Common myeloid progenitor, CD34-positive (primary cell): Measurements from ENCODE around the gene B3GNT3.

Source experiments
- CTCF ChIA-PET: fragments of 350-600 bp; sonication (Branson Sonifier 250); formaldehyde crosslinking; loops from one replicate; lab custom pipeline; 2021; ENCODE audit warnings: antibody characterized with exemption; lab: Charles Lee
- POLR2A ChIA-PET: fragments of 350-600 bp; sonication (Branson Sonifier 250); formaldehyde crosslinking; loops from one replicate; lab custom pipeline; 2021; ENCODE audit warnings: antibody characterized with exemption; lab: Charles Lee
- DNase-seq, 3 donors: peaks; one replicate each; pipeline versions ENCODE4 v3.0.0 to v3.0.0-alpha.2; 2013
- H3K27ac ChIP-seq, 2 experiments: 1 replicate in 1 of 2; 2 replicates in 1 of 2; pipeline ENCODE4 v1.7.0; 2013; ENCODE audit warnings: inconsistent platforms in 2 of 2, low read length in 2 of 2, mild to moderate bottlenecking in 2 of 2, low read depth in 1 of 2, moderate library complexity in 1 of 2; ENCODE audit not compliant: severe bottlenecking in 2 of 2, insufficient read depth in 1 of 2, poor library complexity in 1 of 2
- H3K27me3 ChIP-seq, 5 experiments: replicated peaks in 2 of 5; 1 replicate in 3 of 5; 2 replicates in 2 of 5; pipeline versions ENCODE4 v1.6.1 to v1.7.0; 2013; ENCODE audit warnings: low read length in 4 of 5, mild to moderate bottlenecking in 2 of 5, moderate library complexity in 2 of 5, inconsistent platforms in 1 of 5; ENCODE audit not compliant: insufficient read depth in 5 of 5, control insufficient read depth in 4 of 5
- H3K36me3 ChIP-seq, 4 experiments: 1 replicate in 2 of 4; 2 replicates in 2 of 4; pipeline versions ENCODE4 v1.6.1 to v1.7.0; 2013; ENCODE audit warnings: low read length in 3 of 4, control low read depth in 1 of 4, mild to moderate bottlenecking in 1 of 4; ENCODE audit not compliant: control insufficient read depth in 4 of 4, insufficient read depth in 4 of 4
- H3K4me1 ChIP-seq, 4 experiments: 1 replicate in 3 of 4; 2 replicates in 1 of 4; pipeline versions ENCODE4 v1.6.1 to v1.7.1; 2013; ENCODE audit warnings: low read length in 3 of 4, mild to moderate bottlenecking in 3 of 4, control low read depth in 1 of 4, inconsistent platforms in 1 of 4, moderate library complexity in 1 of 4; ENCODE audit not compliant: control insufficient read depth in 4 of 4, insufficient read depth in 4 of 4; ENCODE audit errors: control extremely low read depth in 1 of 4
- H3K4me3 ChIP-seq, 7 experiments: 1 replicate in 4 of 7; 2 replicates in 3 of 7; pipeline versions ENCODE4 v1.5.1 to v1.7.0; 2013; ENCODE audit warnings: mild to moderate bottlenecking in 7 of 7, low read length in 6 of 7, moderate library complexity in 6 of 7, inconsistent platforms in 2 of 7, low read depth in 2 of 7, control low read depth in 1 of 7; ENCODE audit not compliant: insufficient read depth in 4 of 7, control insufficient read depth in 1 of 7; ENCODE audit errors: extremely low read depth in 1 of 7
- H3K9me3 ChIP-seq, 5 experiments: 1 replicate in 4 of 5; 2 replicates in 1 of 5; pipeline versions ENCODE4 v1.6.1 to v1.7.1; 2013; ENCODE audit warnings: low read length in 4 of 5, mild to moderate bottlenecking in 2 of 5, inconsistent platforms in 1 of 5, low read depth in 1 of 5, moderate library complexity in 1 of 5; ENCODE audit not compliant: control insufficient read depth in 4 of 5, insufficient read depth in 2 of 5; ENCODE audit errors: control extremely low read depth in 1 of 5
- WGBS: methylation state at CpG from one replicate; pipeline ENCODE4 v1.1.5; 2013; ENCODE audit not compliant: insufficient coverage; 5-methylcytosine and 5-hydroxymethylcytosine counted together

The B3GNT3 gene

GRCh38 chr19:17860331-17860992 lies 65.5 kb downstream of the B3GNT3 start:
- peak overlapping the region; percentile 90 to 100 (median 97) for H3K4me3 ChIP-seq
- peak overlapping the region; percentile 77 to 93 for H3K27ac ChIP-seq
- ChIA-PET CTCF (interaction anchor here (1.0 to 4.4 kb wide), 14 partner anchors 10 to 455 kb away, joined by 3 to 63 read pairs (median 4); partner anchors contain the start of genes BST2, CCDC124 and SLC5A5), POLR2A (interaction anchor here (1.0 to 1.8 kb wide), 5 partner anchors 10 to 72 kb away, joined by 3 to 21 read pairs (median 6); partner anchors contain the start of genes CCDC124, JAK3 and SLC5A5)
- peaks cover 8 to 45% (median 34%) of the 10 kb centered on the region in 4 experiments for H3K36me3 ChIP-seq
- no peaks in the 10 kb centered on the region for H3K9me3 ChIP-seq
- no peaks in the 10 kb centered on the region for H3K27me3 ChIP-seq
- no peak for DNase-seq
- 4% methylated on average over 15 of the region's 22 CpGs for WGBS
- H3K4me1 ChIP-seq, result peaks cover 9 to 25% (median 20%) of the 10 kb centered on the region in 4 experiments

- no CpG with 5 or more reads among the region's 7 CpGs for WGBS
- CTCF ChIA-PET, result interaction anchor here (0.7 to 4.4 kb wide), 7 partner anchors 10 to 136 kb away, joined by 3 to 63 read pairs (median 10); partner anchors contain the start of genes CCDC124 and SLC5A5
These were observed 66.0 kb downstream of the B3GNT3 start for GRCh38 chr19:17860993-17861360.

GRCh38 chr19:17861542-17862402 lies 66.8 kb downstream of the B3GNT3 start:
- ChIA-PET POLR2A (interaction anchor here (0.7 kb wide), 1 partner anchor 71 kb away, joined by 5 read pairs; the partner anchor contains the start of gene CCDC124), CTCF (interaction anchor here (0.7 to 4.4 kb wide), 6 partner anchors 10 to 135 kb away, joined by 3 to 63 read pairs (median 8); partner anchors contain the start of genes CCDC124 and SLC5A5)
- peak overlapping the region in 5 of 7 experiments; percentile 48 to 100 (median 96) for H3K4me3 ChIP-seq

More at GRCh38 chr19:17860993-17861360, 66.0 kb downstream of the B3GNT3 start:
- peaks cover 9 to 23% (median 19%) of the 10 kb centered on the region in 4 experiments for H3K4me1 ChIP-seq
- peaks cover 8 to 45% (median 36%) of the 10 kb centered on the region in 4 experiments for H3K36me3 ChIP-seq
- no peaks in the 10 kb centered on the region for H3K27me3 ChIP-seq
- peak overlapping the region; percentile 77 to 93 for H3K27ac ChIP-seq
- no peaks in the 10 kb centered on the region for H3K9me3 ChIP-seq
- DNase-seq, result no peak
- POLR2A ChIA-PET, result interaction anchor here (1.0 kb wide), 2 partner anchors 11 to 69 kb away, joined by 3 to 4 read pairs; partner anchors contain the start of gene SLC5A5
- H3K4me3 ChIP-seq, result peak overlapping the region; percentile 90 to 100 (median 97)

GRCh38 chr19:17862711-17863519 lies 68.0 kb downstream of the B3GNT3 start:
- 95% methylated on average over 20 of the region's 31 CpGs for WGBS
- no peak for DNase-seq
- no peaks in the 10 kb centered on the region for H3K27me3 ChIP-seq
- H3K36me3 ChIP-seq, result peaks cover 8 to 45% (median 37%) of the 10 kb centered on the region in 4 experiments
- no peak overlapping the region for H3K27ac ChIP-seq
- no peaks in the 10 kb centered on the region for H3K9me3 ChIP-seq
- ChIA-PET CTCF (interaction anchor here (1.1 to 4.2 kb wide), 3 partner anchors 9 to 132 kb away, joined by 4 to 29 read pairs (median 18); partner anchors contain the start of genes CCDC124 and SLC5A5), POLR2A (no interaction called here)
- no peak overlapping the region for H3K4me3 ChIP-seq
- H3K4me1 ChIP-seq, result peaks cover 9 to 23% (median 19%) of the 10 kb centered on the region in 4 experiments

More at GRCh38 chr19:17861542-17862402, 66.8 kb downstream of the B3GNT3 start:
- 92% methylated on average over 16 of the region's 23 CpGs for WGBS
- Histone ChIP-seq H3K27me3 (no peaks in the 10 kb centered on the region), H3K27ac (peak overlapping the region in 1 of 2 experiments; percentile 93), H3K9me3 (no peaks in the 10 kb centered on the region), H3K36me3 (peaks cover 8 to 45% (median 37%) of the 10 kb centered on the region in 4 experiments), H3K4me1 (peaks cover 9 to 23% (median 19%) of the 10 kb centered on the region in 4 experiments)
- DNase-seq, result peak in 2 of 3 donors; percentile 43 to 46
